IMR-90 (cell line): Measurements from ENCODE around the gene PAK4. TPM values are rescaled to one million over a fixed set of nuclear protein-coding genes. Genes with fewer than 3 reads are reported as not detected.

Experiments
- ATAC-seq: fragments of 200-7000 bp; cut with Tn5 transposase; 2 replicates; pipeline ENCODE4 v1.9.1; 2020; ENCODE audit warnings: low read depth, mild to moderate bottlenecking, moderate library complexity
- BruUV-seq: library from RNA; stranded (reverse); fragments of 400-500 nt; replicated peaks from 2 replicates; lab custom pipeline; 2021; lab: Mats Ljungman, UMichigan
- CTCF ChIA-PET: fragments of 300-600 bp; formaldehyde crosslinking; extraction: SDS; loops from one replicate; lab custom pipeline; 2021; ENCODE audit warnings: antibody characterized with exemption; lab: Yijun Ruan, JAX
- POLR2A ChIA-PET: fragments of 300-600 bp; sonication (Branson Sonifier 250); formaldehyde crosslinking; loops from one replicate; lab custom pipeline; 2022; ENCODE audit warnings: antibody characterized with exemption; ENCODE audit not compliant: unreplicated experiment; lab: Charles Lee
- DNase-seq: peaks from one replicate; pipeline ENCODE4 v3.0.0; 2013
- H2AFZ ChIP-seq: replicated peaks from 2 replicates; pipeline ENCODE3; 2013; ENCODE audit warnings: low read length, mild to moderate bottlenecking; ENCODE audit not compliant: poor library complexity
- H2AK5ac ChIP-seq: 2 replicates; pipeline ENCODE4 v1.6.1; 2013; ENCODE audit warnings: low read depth, low read length, inconsistent platforms
- H2AK9ac ChIP-seq: replicated peaks from 2 replicates; pipeline ENCODE3; 2013; ENCODE audit warnings: mild to moderate bottlenecking, low read depth, low read length, moderate library complexity; ENCODE audit not compliant: poor library complexity
- H2BK120ac ChIP-seq: 2 replicates; pipeline ENCODE4 v1.6.1; 2013; ENCODE audit warnings: low read depth, low read length, inconsistent platforms
- H2BK15ac ChIP-seq: 3 replicates; pipeline ENCODE4 v1.6.1; 2013; ENCODE audit warnings: low read depth, low read length, inconsistent platforms
- H2BK20ac ChIP-seq: 2 replicates; pipeline ENCODE4 v1.6.1; 2013; ENCODE audit warnings: low read depth, mild to moderate bottlenecking, inconsistent platforms, low read length, moderate library complexity
- H2BK5ac ChIP-seq: 2 replicates; pipeline ENCODE4 v1.6.1; 2013; ENCODE audit warnings: mild to moderate bottlenecking, low read depth, low read length, inconsistent platforms; ENCODE audit not compliant: poor library complexity, severe bottlenecking
- H3K14ac ChIP-seq: replicated peaks from 2 replicates; pipeline ENCODE4 v1.6.1; 2013; ENCODE audit warnings: low read depth, low read length, inconsistent platforms
- H3K18ac ChIP-seq: 2 replicates; pipeline ENCODE4 v1.6.1; 2013; ENCODE audit warnings: low read depth, low read length, control low read depth
- H3K23ac ChIP-seq: 2 replicates; pipeline ENCODE4 v1.6.1; 2013; ENCODE audit warnings: low read depth, low read length, inconsistent platforms
- H3K27ac ChIP-seq: 2 replicates; pipeline ENCODE4 v1.5.1; 2013; ENCODE audit warnings: mild to moderate bottlenecking, control low read depth, low read length; ENCODE audit not compliant: insufficient read depth
- H3K27me3 ChIP-seq: 2 replicates; pipeline ENCODE4 v1.6.1; 2013; ENCODE audit warnings: low read length; ENCODE audit not compliant: control insufficient read depth, insufficient read depth
- H3K36me3 ChIP-seq: 2 replicates; pipeline ENCODE4 v1.6.1; 2013; ENCODE audit warnings: low read length, mixed read lengths; ENCODE audit not compliant: control insufficient read depth, insufficient read depth
- H3K4ac ChIP-seq: 2 replicates; pipeline ENCODE4 v1.6.1; 2013; ENCODE audit warnings: low read depth, low read length, inconsistent platforms
- H3K4me1 ChIP-seq: 2 replicates; pipeline ENCODE4 v1.6.1; 2013; ENCODE audit warnings: low read length, mixed read lengths; ENCODE audit not compliant: control insufficient read depth, insufficient read depth
- H3K4me2 ChIP-seq: 2 replicates; pipeline ENCODE4 v1.6.1; 2013; ENCODE audit warnings: low read depth, mild to moderate bottlenecking, control low read depth, low read length, moderate library complexity
- H3K4me3 ChIP-seq: 2 replicates; pipeline ENCODE4 v1.5.1; 2013; ENCODE audit warnings: low read depth, mild to moderate bottlenecking, control low read depth, low read length, moderate library complexity; ENCODE audit not compliant: insufficient read depth
- H3K56ac ChIP-seq: 2 replicates; pipeline ENCODE4 v1.6.1; 2013; ENCODE audit warnings: low read length, inconsistent platforms; ENCODE audit not compliant: insufficient read depth; ENCODE audit errors: extremely low read depth
- H3K79me1 ChIP-seq, 2 experiments: 2 replicates each; pipeline ENCODE4 v1.6.1; 2013; ENCODE audit warnings: low read length in 2 of 2, inconsistent platforms in 1 of 2, low read depth in 1 of 2
- H3K9ac ChIP-seq: 2 replicates; pipeline ENCODE4 v1.6.1; 2013; ENCODE audit warnings: low read depth, low read length, control low read depth
- H3K9me1 ChIP-seq: 2 replicates; pipeline ENCODE4 v1.6.1; 2013; ENCODE audit warnings: low read length, inconsistent platforms; ENCODE audit not compliant: insufficient read depth
- H3K9me3 ChIP-seq: 2 replicates; pipeline ENCODE4 v1.6.1; 2013; ENCODE audit warnings: low read length; ENCODE audit not compliant: control insufficient read depth, insufficient read depth
- H4K20me1 ChIP-seq: 2 replicates; pipeline ENCODE4 v1.6.1; 2013; ENCODE audit warnings: low read length, inconsistent platforms; ENCODE audit not compliant: insufficient read depth
- H4K5ac ChIP-seq: 2 replicates; pipeline ENCODE4 v1.6.1; 2013; ENCODE audit warnings: mild to moderate bottlenecking, low read depth, low read length, control low read depth
- H4K8ac ChIP-seq, 2 experiments: 2 replicates each; pipeline ENCODE4 v1.6.1; 2013; ENCODE audit warnings: low read depth in 2 of 2, low read length in 2 of 2, control low read depth in 1 of 2, inconsistent platforms in 1 of 2
- H4K91ac ChIP-seq: 2 replicates; pipeline ENCODE4 v1.6.1; 2013; ENCODE audit warnings: low read depth, low read length, inconsistent platforms; ENCODE audit not compliant: insufficient read depth
- BHLHE40 ChIP-seq: fragments of 150-350 bp; IDR thresholded peaks from 2 replicates; pipeline ENCODE4 v1.6.1; 2016; ENCODE audit warnings: mild to moderate bottlenecking, low read depth, low read length
- CEBPB ChIP-seq: IDR thresholded peaks from 2 replicates; pipeline ENCODE4 v1.6.1; 2012; ENCODE audit warnings: low read depth, low read length, improper control_type of control experiment
- CHD1 ChIP-seq: IDR thresholded peaks from 2 replicates; pipeline ENCODE4 v1.6.1; 2012; ENCODE audit warnings: low read depth, low read length, improper control_type of control experiment
- CTCF ChIP-seq: conservative IDR thresholded peaks from 2 replicates; pipeline ENCODE4 v1.5.1; 2012; ENCODE audit warnings: mild to moderate bottlenecking, low read depth, low read length, improper control_type of control experiment
- ELK1 ChIP-seq: fragments of 150-350 bp; IDR thresholded peaks from 2 replicates; pipeline ENCODE4 v1.6.1; 2016; ENCODE audit warnings: low read depth, mild to moderate bottlenecking, low read length, moderate library complexity, borderline replicate concordance
- FOS ChIP-seq: fragments of 150-350 bp; IDR thresholded peaks from 2 replicates; pipeline ENCODE4 v1.6.1; 2016; ENCODE audit warnings: low read depth, low read length
- MAFK ChIP-seq: IDR thresholded peaks from 2 replicates; pipeline ENCODE4 v1.6.1; 2012; ENCODE audit warnings: low read depth, low read length, improper control_type of control experiment
- MAZ ChIP-seq: IDR thresholded peaks from 2 replicates; pipeline ENCODE4 v1.6.1; 2012; ENCODE audit warnings: low read depth, mild to moderate bottlenecking, low read length, improper control_type of control experiment, moderate library complexity, borderline replicate concordance
- MXI1 ChIP-seq: IDR thresholded peaks from 2 replicates; pipeline ENCODE4 v1.6.1; 2012; ENCODE audit warnings: low read depth, mild to moderate bottlenecking, low read length, moderate library complexity, borderline replicate concordance
- NFE2L2 ChIP-seq: fragments of 150-350 bp; IDR thresholded peaks from 2 replicates; pipeline ENCODE4 v1.6.1; 2016; ENCODE audit warnings: low read depth, mild to moderate bottlenecking, low read length
- POLR2A ChIP-seq: IDR thresholded peaks from 2 replicates; pipeline ENCODE4 v1.6.1; 2012; ENCODE audit warnings: mild to moderate bottlenecking, low read depth, low read length
- RAD21 ChIP-seq: IDR thresholded peaks from 2 replicates; pipeline ENCODE4 v1.6.1; 2012; ENCODE audit warnings: low read length, improper control_type of control experiment
- RCOR1 ChIP-seq: IDR thresholded peaks from 2 replicates; pipeline ENCODE4 v1.6.1; 2012; ENCODE audit warnings: mild to moderate bottlenecking, low read length, improper control_type of control experiment; ENCODE audit not compliant: insufficient replicate concordance
- RFX5 ChIP-seq: IDR thresholded peaks from 2 replicates; pipeline ENCODE4 v1.8.0; 2012; ENCODE audit warnings: low read depth, mild to moderate bottlenecking, low read length, moderate library complexity
- SMC3 ChIP-seq: fragments of 150-350 bp; IDR thresholded peaks from 2 replicates; pipeline ENCODE4 v1.6.1; 2016; ENCODE audit warnings: low read depth, mild to moderate bottlenecking, antibody characterized with exemption, low read length, moderate library complexity
- USF2 ChIP-seq: fragments of 150-350 bp; IDR thresholded peaks from 2 replicates; pipeline ENCODE4 v1.6.1; 2017; ENCODE audit warnings: mild to moderate bottlenecking, antibody characterized with exemption, low read length, low read depth
- WGBS, 2 experiments: methylation state at CpG; one replicate each; pipeline versions ENCODE4 v1.1.5 to v1.1.7; 2013; ENCODE audit warnings: missing lambda C conversion rate in 2 of 2; ENCODE audit not compliant: insufficient read length in 1 of 2; ENCODE audit errors: extremely low coverage in 2 of 2; 5-methylcytosine and 5-hydroxymethylcytosine counted together
- dilution Hi-C: fragments of 300-500 bp; cut with HindIII; formaldehyde crosslinking; loops from one replicate; pipeline ENCODE4 v1.14.3; 2018; ENCODE audit warnings: low sequenced_read_pairs; ENCODE audit not compliant: unreplicated experiment
- in situ Hi-C: fragments of 300-500 bp; cut with MboI; formaldehyde crosslinking; loops from 3 replicates; pipeline ENCODE4 v1.14.3; 2019; ENCODE audit warnings: low sequenced_read_pairs, inconsistent platforms, mixed read lengths
- intact Hi-C: fragments of 100-400 bp; cut with micrococcal nuclease; formaldehyde crosslinking; loops from 2 replicates; pipeline ENCODE4 v1.10.0; 2022
- polyA plus RNA-seq, 3 experiments: library from polyadenylated mRNA; depleted of rRNA; stranded (reverse); fragments of >200 nt; gene quantifications; 2 replicates each; pipeline ENCODE4 v1.2.3, GENCODE V29; 2012; ENCODE audit warnings: low replicate concordance in 1 of 3
- total RNA-seq: library from RNA; depleted of rRNA; stranded (reverse); fragments of >200 nt; gene quantifications from 2 replicates; pipeline ENCODE4 v1.2.3, GENCODE V29; 2012

PAK4 gene
- total and polyA plus RNA-seq, 2 of the 4 experiments (the other 2 are of a cell fraction) = 2.0 to 27.2 TPM

GRCh38 chr19:39084732-39085080 lies 40.9 kb upstream of the PAK4 start:
- BruUV-seq = no TSS peak

More at GRCh38 chr19:39084732-39085080, 40.9 kb upstream of the PAK4 start:
- H3K79me1 ChIP-seq = no peaks in the 10 kb centered on the region
- no peak overlapping the region for H3K27ac ChIP-seq
- no peaks in the 10 kb centered on the region for H4K20me1 ChIP-seq
- POLR2A ChIA-PET = no interaction called here
- no peak overlapping the region for H4K8ac ChIP-seq
- H3K9ac ChIP-seq = no peak overlapping the region
- H2BK5ac ChIP-seq = no peak overlapping the region
- H4K5ac ChIP-seq = no peak overlapping the region
- no peak overlapping the region for H2BK15ac ChIP-seq
- H2BK20ac ChIP-seq = no peak overlapping the region
- in situ Hi-C loops (no loop called here), intact Hi-C loops (no loop called here), dilution Hi-C loops (no loop called here)
- no peak overlapping the region for H4K91ac ChIP-seq
- no peak overlapping the region for H3K4me2 ChIP-seq
- H3K18ac ChIP-seq = no peak overlapping the region
- no peaks in the 10 kb centered on the region for H3K36me3 ChIP-seq
- H3K27me3 ChIP-seq = peaks cover 55% of the 10 kb centered on the region
- no peak overlapping the region for H3K56ac ChIP-seq
- H3K23ac ChIP-seq = 0 out of 2 replicates have a peak overlapping the region, but pooled peaks have one; percentile 24
- CTCF ChIA-PET = no interaction called here
- DNase-seq (no peak), ATAC-seq (no peak)
- H3K4me1 ChIP-seq = peaks cover 3% of the 10 kb centered on the region; the same call in 1 of the 2 replicates
- H2AK9ac ChIP-seq = no peak overlapping the region
- no peak overlapping the region for H3K4me3 ChIP-seq
- no peak overlapping the region for H2BK120ac ChIP-seq
- H3K9me3 ChIP-seq = no peaks in the 10 kb centered on the region
- H3K4ac ChIP-seq = no peak overlapping the region
- no peak overlapping the region for H3K14ac ChIP-seq
- WGBS, 2 experiments = 20% methylated on average over 3 of the region's 7 CpGs; no CpG with 5 or more reads in 1 of the 2 experiments
- no peak overlapping the region for H2AK5ac ChIP-seq
- H2AFZ ChIP-seq = peak overlapping the region; percentile 87
- no peak for TF ChIP-seq USF2
- no peak for TF ChIP-seq CEBPB
- TF ChIP-seq FOS = no peak
- no peak for TF ChIP-seq RFX5
- no peak for TF ChIP-seq CTCF
- TF ChIP-seq POLR2A = no peak
- no peak for TF ChIP-seq MAZ
- no peak for TF ChIP-seq MXI1
- no peak for TF ChIP-seq SMC3
- no peak for TF ChIP-seq NFE2L2
- no peak for TF ChIP-seq RAD21
- no peak for TF ChIP-seq MAFK
- TF ChIP-seq RCOR1 = no peak
- TF ChIP-seq ELK1 = no peak
- no peak for TF ChIP-seq BHLHE40
- no peak for TF ChIP-seq CHD1
- no peaks in the 10 kb centered on the region for H3K9me1 ChIP-seq
